Lung (tissue), 12 donors: ENCODE measurements around the gene ZNF618. TPM values are rescaled to one million over a fixed set of nuclear protein-coding genes. Genes with fewer than 3 reads are reported as not detected.

Experiments
- ATAC-seq: fragments of 200-7000 bp; cut with Tn5 transposase; one replicate; pipeline ENCODE4 v1.9.1; 2020; ENCODE audit warnings: moderate number of reproducible peaks; ENCODE audit not compliant: insufficient read depth, low FRiP score
- DNase-seq, 3 donors: peaks; one replicate each; pipeline ENCODE4 v3.0.0-alpha.2; 2013 to 2017
- H3K27ac ChIP-seq, 2 donors: one replicate each; pipeline ENCODE4 v1.5.1; 2013; ENCODE audit warnings: mild to moderate bottlenecking in 2 of 2, moderate library complexity in 2 of 2, control low read depth in 1 of 2, inconsistent platforms in 1 of 2, low read depth in 1 of 2, low read length in 1 of 2
- H3K27me3 ChIP-seq, 3 donors: one replicate each; pipeline ENCODE4 v1.5.1; 2013; ENCODE audit warnings: low read length in 2 of 3; ENCODE audit not compliant: control insufficient read depth in 3 of 3, insufficient read depth in 3 of 3
- H3K36me3 ChIP-seq, 4 donors: one replicate each; pipeline ENCODE4 v1.5.1; 2013; ENCODE audit warnings: low read length in 4 of 4, mild to moderate bottlenecking in 1 of 4, moderate library complexity in 1 of 4; ENCODE audit not compliant: control insufficient read depth in 4 of 4, insufficient read depth in 4 of 4
- H3K4me1 ChIP-seq, 5 donors: one replicate each; pipeline ENCODE4 v1.5.1; 2013; ENCODE audit warnings: low read length in 5 of 5, mild to moderate bottlenecking in 2 of 5, moderate library complexity in 1 of 5; ENCODE audit not compliant: control insufficient read depth in 5 of 5, insufficient read depth in 5 of 5
- H3K4me3 ChIP-seq: one replicate; pipeline ENCODE4 v1.5.1; 2013; ENCODE audit warnings: mild to moderate bottlenecking, control low read depth, moderate library complexity
- H3K9ac ChIP-seq, 2 donors: one replicate each; pipeline ENCODE4 v1.5.1; 2013; ENCODE audit warnings: low read length in 2 of 2, control low read depth in 1 of 2; ENCODE audit not compliant: insufficient read depth in 1 of 2
- H3K9me3 ChIP-seq, 4 donors: one replicate each; pipeline ENCODE4 v1.5.1; 2013; ENCODE audit warnings: low read length in 3 of 4, mild to moderate bottlenecking in 1 of 4, moderate library complexity in 1 of 4; ENCODE audit not compliant: control insufficient read depth in 4 of 4, insufficient read depth in 3 of 4
- WGBS, 2 donors: extraction: QIAGEN DNeasy Blood & Tissue Kit; methylation state at CpG; one replicate each; pipeline ENCODE4 v1.1.7; 2013; 5-methylcytosine and 5-hydroxymethylcytosine counted together
- polyA plus RNA-seq, 2 donors: library from polyadenylated mRNA; stranded (reverse); fragments of 200-250 nt; gene quantifications; one replicate each; pipeline ENCODE4 v1.2.1, GENCODE V29; 2013
- total RNA-seq, 2 donors: library from RNA; depleted of rRNA in 1 of 2; stranded (reverse); fragments of >200 nt in 1 of 2; gene quantifications; one replicate each; pipeline ENCODE4 v1.2.1, GENCODE V29; 2014 to 2021
- TF ChIP-seq, protein P1 (sequence below): IDR thresholded peaks from 2 replicates; pipeline ENCODE4 v1.5.1; 2012; ENCODE audit warnings: mild to moderate bottlenecking; ENCODE audit errors: control extremely low read depth, extremely low read depth
- donor health status: control.
- donor health status: control.
- donor health status: Bipolar disorder and iron deficiency.
- donor health status: healthy.
- donor health status: DM: yes; HTN: yes; CAD: no.

Gene ZNF618
- total and polyA plus RNA-seq, 4 donors: 1.6 to 16.3 (median 6.0) TPM

DNA sequence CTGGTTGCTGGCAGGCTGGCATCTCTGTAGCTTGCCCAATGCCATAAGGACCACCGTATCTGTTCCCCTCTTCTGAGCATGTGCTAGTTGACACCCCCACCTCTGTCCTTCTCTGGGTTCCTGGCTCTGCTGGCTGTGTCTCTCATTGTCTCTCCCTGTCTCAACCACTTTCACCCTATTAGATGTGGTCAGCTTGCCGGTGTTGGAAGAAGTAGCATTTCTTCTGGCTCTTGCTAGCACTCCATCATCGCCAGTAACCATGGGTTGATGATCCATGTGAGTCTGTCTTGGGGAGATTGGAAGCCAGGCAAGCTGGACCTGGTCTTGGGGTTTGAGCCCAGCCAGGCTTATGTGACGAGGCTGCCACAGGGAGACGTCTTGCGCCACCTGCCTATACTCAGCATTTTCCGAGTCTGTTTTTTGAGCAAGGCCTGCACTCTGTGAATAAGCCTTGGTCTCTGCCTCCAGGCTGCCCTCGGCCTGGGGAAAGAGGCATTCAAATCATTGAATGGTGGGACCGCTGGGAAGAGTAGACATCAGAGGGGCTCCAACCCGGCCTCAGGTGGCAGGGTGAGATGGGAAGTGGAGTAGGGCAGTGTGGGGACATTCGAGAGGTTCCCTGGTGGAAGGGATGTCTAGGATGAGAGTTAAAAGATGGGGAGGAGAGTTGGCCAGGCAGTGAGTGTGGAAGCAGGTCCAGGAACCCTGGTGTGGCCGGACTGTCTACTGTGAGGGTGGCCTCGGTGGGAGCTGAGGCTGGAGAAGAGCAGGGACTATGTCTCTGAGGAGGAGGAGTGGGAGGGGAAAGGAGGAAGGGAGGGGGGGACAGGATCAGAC lies 74.3 kb downstream of the ZNF618 start:
- TF ChIP-seq, protein P1, sequence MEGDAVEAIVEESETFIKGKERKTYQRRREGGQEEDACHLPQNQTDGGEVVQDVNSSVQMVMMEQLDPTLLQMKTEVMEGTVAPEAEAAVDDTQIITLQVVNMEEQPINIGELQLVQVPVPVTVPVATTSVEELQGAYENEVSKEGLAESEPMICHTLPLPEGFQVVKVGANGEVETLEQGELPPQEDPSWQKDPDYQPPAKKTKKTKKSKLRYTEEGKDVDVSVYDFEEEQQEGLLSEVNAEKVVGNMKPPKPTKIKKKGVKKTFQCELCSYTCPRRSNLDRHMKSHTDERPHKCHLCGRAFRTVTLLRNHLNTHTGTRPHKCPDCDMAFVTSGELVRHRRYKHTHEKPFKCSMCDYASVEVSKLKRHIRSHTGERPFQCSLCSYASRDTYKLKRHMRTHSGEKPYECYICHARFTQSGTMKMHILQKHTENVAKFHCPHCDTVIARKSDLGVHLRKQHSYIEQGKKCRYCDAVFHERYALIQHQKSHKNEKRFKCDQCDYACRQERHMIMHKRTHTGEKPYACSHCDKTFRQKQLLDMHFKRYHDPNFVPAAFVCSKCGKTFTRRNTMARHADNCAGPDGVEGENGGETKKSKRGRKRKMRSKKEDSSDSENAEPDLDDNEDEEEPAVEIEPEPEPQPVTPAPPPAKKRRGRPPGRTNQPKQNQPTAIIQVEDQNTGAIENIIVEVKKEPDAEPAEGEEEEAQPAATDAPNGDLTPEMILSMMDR: no peak
- Histone ChIP-seq H3K4me3 (no peak overlapping the region), H3K36me3 (peaks cover 0 to 9% (median 0%) of the 10 kb centered on the region in 4 donors), H3K4me1 (peaks cover 0 to 10% (median 0%) of the 10 kb centered on the region in 5 donors), H3K27me3 (no peaks in the 10 kb centered on the region), H3K9me3 (no peaks in the 10 kb centered on the region), H3K27ac (no peak overlapping the region), H3K9ac (no peak overlapping the region)
- WGBS, 2 donors: 79 to 89% methylated on average over 13 of the region's 13 CpGs
- ATAC-seq (no peak), DNase-seq (no peak)

DNA sequence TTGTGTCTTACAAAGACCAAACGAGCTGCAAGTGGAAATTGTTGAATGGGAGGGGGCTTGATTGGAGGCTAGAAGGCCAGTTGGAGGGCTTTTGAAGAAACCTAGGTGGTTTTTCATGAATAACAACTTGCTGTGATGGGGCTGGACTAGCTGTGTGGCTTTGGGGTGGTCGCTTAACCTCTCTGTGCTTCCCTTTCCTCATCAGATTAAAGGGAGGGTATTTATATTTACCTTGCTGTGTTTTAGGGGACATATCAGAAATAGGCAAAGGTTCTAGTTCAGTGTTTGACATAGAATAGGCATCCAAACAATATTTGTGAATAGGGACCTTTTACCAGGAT lies 74.9 kb downstream of the ZNF618 start:
- Histone ChIP-seq H3K27me3 (no peaks in the 10 kb centered on the region), H3K36me3 (peaks cover 0 to 9% (median 0%) of the 10 kb centered on the region in 4 donors), H3K4me1 (peaks cover 0 to 10% (median 2%) of the 10 kb centered on the region in 5 donors), H3K27ac (no peak overlapping the region), H3K9ac (no peak overlapping the region), H3K4me3 (no peak overlapping the region), H3K9me3 (no peaks in the 10 kb centered on the region)
- DNase-seq (no peak), ATAC-seq (no peak)
- 86 to 93% methylated on average over 2 of the region's 2 CpGs for WGBS, 2 donors
- TF ChIP-seq, protein P1: no peak

DNA sequence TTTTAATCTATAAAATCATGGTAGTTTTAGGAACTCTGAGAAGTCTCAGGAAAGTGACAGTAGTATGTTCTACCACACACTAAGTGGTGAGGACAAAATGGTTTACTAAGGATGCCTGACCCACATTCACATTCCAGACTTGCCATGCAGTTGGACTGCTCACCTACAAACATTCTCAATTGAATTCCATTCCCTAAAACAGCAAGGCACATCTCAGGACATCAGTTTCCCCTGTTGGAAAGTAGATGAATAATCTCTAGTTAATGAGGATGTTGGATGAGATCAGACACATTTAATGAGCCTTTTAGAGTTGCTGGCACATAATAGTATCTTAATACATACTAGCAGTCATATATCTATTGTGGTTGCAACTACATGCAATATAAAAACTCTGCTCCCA lies 76.6 kb downstream of the ZNF618 start:
- no peak overlapping the region for H3K4me3 ChIP-seq
- no peaks in the 10 kb centered on the region for H3K36me3 ChIP-seq
- no peak for DNase-seq
- H3K4me1 ChIP-seq: peaks cover 0 to 14% (median 2%) of the 10 kb centered on the region in 5 donors
- TF ChIP-seq, protein P1: no peak
- H3K9ac ChIP-seq: no peak overlapping the region
- H3K9me3 ChIP-seq: no peaks in the 10 kb centered on the region
- no peak for ATAC-seq
- H3K27me3 ChIP-seq: no peaks in the 10 kb centered on the region
- no peak overlapping the region for H3K27ac ChIP-seq

GRCh38 chr9:113953531-113953930 lies 77.4 kb downstream of the ZNF618 start:
- ATAC-seq (no peak), DNase-seq (no peak)
- Histone ChIP-seq H3K27ac (no peak overlapping the region), H3K9me3 (no peaks in the 10 kb centered on the region), H3K27me3 (no peaks in the 10 kb centered on the region), H3K4me1 (peaks cover 0 to 20% (median 5%) of the 10 kb centered on the region in 5 donors), H3K4me3 (no peak overlapping the region), H3K36me3 (no peaks in the 10 kb centered on the region), H3K9ac (no peak overlapping the region)
- TF ChIP-seq, protein P1: no peak
- 58 to 89% methylated on average over 2 of the region's 2 CpGs for WGBS, 2 donors
